ENCODE data around the gene TRIO.

The TRIO gene

DNA sequence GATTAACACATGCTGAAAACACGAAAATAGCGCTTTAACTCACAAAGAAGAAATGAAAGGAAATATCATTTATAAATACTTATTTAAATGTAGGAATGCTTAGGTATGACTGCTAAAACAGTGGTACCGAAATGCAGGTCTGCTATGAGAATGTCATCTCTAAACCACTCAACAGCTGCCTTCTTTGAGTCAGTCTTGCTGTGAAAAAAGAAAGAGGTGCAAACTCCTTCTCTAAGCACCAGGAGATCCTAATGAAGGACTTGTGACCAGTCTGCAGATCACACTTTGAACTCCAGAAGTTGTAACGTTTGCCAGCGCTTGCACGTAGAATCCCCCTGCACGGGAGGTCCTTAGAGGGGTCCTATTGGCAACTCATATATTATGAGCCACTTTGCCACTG, 86.6 kb downstream of the TRIO start:
- TF ChIP-seq, protein P1, sequence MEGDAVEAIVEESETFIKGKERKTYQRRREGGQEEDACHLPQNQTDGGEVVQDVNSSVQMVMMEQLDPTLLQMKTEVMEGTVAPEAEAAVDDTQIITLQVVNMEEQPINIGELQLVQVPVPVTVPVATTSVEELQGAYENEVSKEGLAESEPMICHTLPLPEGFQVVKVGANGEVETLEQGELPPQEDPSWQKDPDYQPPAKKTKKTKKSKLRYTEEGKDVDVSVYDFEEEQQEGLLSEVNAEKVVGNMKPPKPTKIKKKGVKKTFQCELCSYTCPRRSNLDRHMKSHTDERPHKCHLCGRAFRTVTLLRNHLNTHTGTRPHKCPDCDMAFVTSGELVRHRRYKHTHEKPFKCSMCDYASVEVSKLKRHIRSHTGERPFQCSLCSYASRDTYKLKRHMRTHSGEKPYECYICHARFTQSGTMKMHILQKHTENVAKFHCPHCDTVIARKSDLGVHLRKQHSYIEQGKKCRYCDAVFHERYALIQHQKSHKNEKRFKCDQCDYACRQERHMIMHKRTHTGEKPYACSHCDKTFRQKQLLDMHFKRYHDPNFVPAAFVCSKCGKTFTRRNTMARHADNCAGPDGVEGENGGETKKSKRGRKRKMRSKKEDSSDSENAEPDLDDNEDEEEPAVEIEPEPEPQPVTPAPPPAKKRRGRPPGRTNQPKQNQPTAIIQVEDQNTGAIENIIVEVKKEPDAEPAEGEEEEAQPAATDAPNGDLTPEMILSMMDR (IDR thresholded peaks at IDR 0.05; ENCODE audit: insufficient read depth, low read length, poor library complexity, severe bottlenecking): no peak
- DNase-seq (ENCODE audit: extremely low read depth, insufficient read length): no peak
- no peaks in the 10 kb centered on the region for H3K27me3 ChIP-seq (replicated peaks; ENCODE audit: control insufficient read depth, insufficient read depth, low read length)
- H3K4me3 ChIP-seq (replicated peaks; ENCODE audit: low read depth, low read length): no peak overlapping the region
- H3K36me3 ChIP-seq (ENCODE audit: control insufficient read depth, insufficient read depth, low read length): no peaks in the 10 kb centered on the region; the same call in 1 of the 2 replicates

DNA sequence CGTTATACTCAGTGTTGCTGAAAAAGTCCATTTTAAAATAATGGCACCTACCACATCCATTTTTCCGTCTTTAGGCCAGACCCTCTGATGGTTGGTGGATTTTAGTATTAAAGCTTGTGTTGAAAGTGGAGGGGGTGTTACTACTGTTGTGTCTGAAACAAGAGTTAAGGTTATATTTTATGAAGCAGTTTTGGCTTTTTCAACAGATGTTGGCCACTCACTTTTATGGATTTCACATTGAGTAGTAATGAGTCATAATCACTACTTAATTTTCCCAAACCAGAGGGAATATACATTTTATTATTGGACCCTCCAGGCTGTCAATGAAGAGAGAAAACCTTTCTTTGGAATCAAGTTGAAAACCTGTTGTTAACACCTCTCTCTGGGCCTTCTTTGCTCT, 88.0 kb downstream of the TRIO start:
- no peak for DNase-seq (ENCODE audit: extremely low read depth, insufficient read length)

DNA sequence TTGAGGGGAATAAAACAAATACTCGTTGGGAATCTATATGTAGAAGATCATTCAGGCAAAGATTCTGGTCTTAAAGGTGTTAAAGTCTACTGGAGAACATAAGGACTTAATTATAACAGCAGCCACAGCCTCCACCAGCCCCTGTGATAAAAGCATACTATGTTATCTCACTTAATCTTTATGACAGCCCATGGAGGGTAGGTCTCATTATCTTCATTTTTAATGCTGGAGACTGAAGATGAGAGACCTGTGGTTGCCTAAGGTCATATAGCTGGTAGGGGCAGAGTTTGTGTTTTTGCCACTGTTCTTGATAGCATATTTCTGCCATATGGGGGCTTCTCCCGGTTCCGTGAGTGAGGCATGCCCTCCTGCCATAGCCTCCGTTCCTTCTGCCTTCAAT, 88.7 kb downstream of the TRIO start:
- TF ChIP-seq, protein P1 (IDR thresholded peaks at IDR 0.05; ENCODE audit: insufficient read depth, low read length, poor library complexity, severe bottlenecking): no peak
- DNase-seq (ENCODE audit: extremely low read depth, insufficient read length): no peak
- no peaks in the 10 kb centered on the region for H3K36me3 ChIP-seq (ENCODE audit: control insufficient read depth, insufficient read depth, low read length)
- H3K4me3 ChIP-seq (replicated peaks; ENCODE audit: low read depth, low read length): no peak overlapping the region
- H3K27me3 ChIP-seq (replicated peaks; ENCODE audit: control insufficient read depth, insufficient read depth, low read length): no peaks in the 10 kb centered on the region

More for the DNA sequence above, 88.0 kb downstream of the TRIO start:
- TF ChIP-seq, protein P1 (IDR thresholded peaks at IDR 0.05; ENCODE audit: insufficient read depth, low read length, poor library complexity, severe bottlenecking): no peak
- Histone ChIP-seq H3K36me3 (ENCODE audit: control insufficient read depth, insufficient read depth, low read length) (no peaks in the 10 kb centered on the region; the same call in 1 of the 2 replicates), H3K4me3 (replicated peaks; ENCODE audit: low read depth, low read length) (no peak overlapping the region), H3K27me3 (replicated peaks; ENCODE audit: control insufficient read depth, insufficient read depth, low read length) (no peaks in the 10 kb centered on the region)

DNA sequence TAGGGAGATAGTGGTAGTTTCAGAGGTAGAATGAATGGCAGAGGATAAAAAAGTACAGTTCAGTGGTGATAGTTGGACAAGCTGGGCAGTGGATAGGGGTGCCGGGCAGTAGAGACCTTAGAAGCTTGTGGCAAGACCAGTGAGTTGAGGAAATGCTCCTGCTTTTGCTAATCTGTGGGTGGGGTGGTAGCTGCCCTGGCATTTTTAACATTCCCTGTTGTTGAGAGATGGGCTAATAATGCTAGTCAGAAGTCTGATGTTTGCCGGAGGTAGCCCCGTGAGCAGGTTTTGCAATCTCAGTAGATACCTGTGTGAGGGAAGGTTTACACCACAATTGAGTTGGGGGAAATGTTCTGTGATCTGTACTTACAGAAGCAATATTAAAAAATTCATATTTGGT, 91.1 kb downstream of the TRIO start:
- DNase-seq (ENCODE audit: extremely low read depth, insufficient read length): no peak
- H3K27me3 ChIP-seq (replicated peaks; ENCODE audit: control insufficient read depth, insufficient read depth, low read length): no peaks in the 10 kb centered on the region
- TF ChIP-seq, protein P1 (IDR thresholded peaks at IDR 0.05; ENCODE audit: insufficient read depth, low read length, poor library complexity, severe bottlenecking): no peak
- no peaks in the 10 kb centered on the region for H3K36me3 ChIP-seq (ENCODE audit: control insufficient read depth, insufficient read depth, low read length)
- H3K4me3 ChIP-seq (replicated peaks; ENCODE audit: low read depth, low read length): no peak overlapping the region

DNA sequence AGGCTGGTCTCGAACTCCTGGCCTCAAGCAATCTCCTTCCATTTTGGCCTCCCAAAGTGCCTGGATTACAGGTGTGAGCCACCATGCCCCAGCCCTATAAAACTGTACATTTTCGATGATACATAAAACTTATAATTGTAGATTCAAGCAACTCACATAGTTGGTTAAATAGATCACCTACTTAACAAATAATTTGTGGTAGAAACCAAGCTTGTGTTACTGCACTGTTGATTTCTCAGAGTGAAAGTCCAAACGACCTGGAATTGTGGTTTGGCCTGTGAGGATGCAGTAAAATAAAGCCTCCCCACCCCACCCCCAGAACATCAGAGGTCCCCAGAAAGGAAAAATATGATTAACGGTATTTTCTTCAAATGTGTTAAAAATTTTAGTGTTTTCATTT, 92.7 kb downstream of the TRIO start:
- Histone ChIP-seq H3K4me3 (replicated peaks; ENCODE audit: low read depth, low read length) (no peak overlapping the region), H3K36me3 (ENCODE audit: control insufficient read depth, insufficient read depth, low read length) (no peaks in the 10 kb centered on the region), H3K27me3 (replicated peaks; ENCODE audit: control insufficient read depth, insufficient read depth, low read length) (no peaks in the 10 kb centered on the region)
- DNase-seq (ENCODE audit: extremely low read depth, insufficient read length): no peak
- TF ChIP-seq, protein P1 (IDR thresholded peaks at IDR 0.05; ENCODE audit: insufficient read depth, low read length, poor library complexity, severe bottlenecking): no peak

DNA sequence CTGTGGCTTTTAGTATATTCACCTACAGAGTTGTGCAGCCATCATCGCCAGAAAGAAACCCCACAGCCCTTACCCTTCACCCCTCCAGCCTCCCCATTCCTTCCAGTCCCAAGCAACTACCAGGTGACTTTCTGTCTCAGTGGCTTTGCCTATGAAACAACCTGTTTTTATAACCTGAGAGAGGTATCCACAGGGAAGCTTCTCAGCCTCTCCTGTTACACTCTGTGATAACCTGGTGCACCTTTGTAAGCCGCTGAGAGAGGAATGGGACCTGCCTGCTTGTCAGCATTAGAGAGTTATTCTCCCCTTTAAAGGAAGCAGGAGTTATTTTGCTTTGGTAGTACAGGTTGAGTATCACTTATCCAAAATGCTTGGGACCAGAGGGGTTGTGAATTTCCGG, 93.6 kb downstream of the TRIO start:
- TF ChIP-seq, protein P1 (IDR thresholded peaks at IDR 0.05; ENCODE audit: insufficient read depth, low read length, poor library complexity, severe bottlenecking): no peak
- no peaks in the 10 kb centered on the region for H3K36me3 ChIP-seq (ENCODE audit: control insufficient read depth, insufficient read depth, low read length)
- no peak for DNase-seq (ENCODE audit: extremely low read depth, insufficient read length)
- no peak overlapping the region for H3K4me3 ChIP-seq (replicated peaks; ENCODE audit: low read depth, low read length)
- no peaks in the 10 kb centered on the region for H3K27me3 ChIP-seq (replicated peaks; ENCODE audit: control insufficient read depth, insufficient read depth, low read length)
